SH-SY5Y (cell line): ENCODE measurements around the gene GRM5.

Experiments used
- GATA2 ChIP-seq: IDR thresholded peaks from 2 replicates; pipeline ENCODE4 v1.6.1; 2011; ENCODE audit warnings: mild to moderate bottlenecking, low read depth, low read length
- GATA3 ChIP-seq: IDR thresholded peaks from 2 replicates; pipeline ENCODE4 v1.6.1; 2011; ENCODE audit warnings: low read depth, mild to moderate bottlenecking, low read length, moderate library complexity

DNA sequence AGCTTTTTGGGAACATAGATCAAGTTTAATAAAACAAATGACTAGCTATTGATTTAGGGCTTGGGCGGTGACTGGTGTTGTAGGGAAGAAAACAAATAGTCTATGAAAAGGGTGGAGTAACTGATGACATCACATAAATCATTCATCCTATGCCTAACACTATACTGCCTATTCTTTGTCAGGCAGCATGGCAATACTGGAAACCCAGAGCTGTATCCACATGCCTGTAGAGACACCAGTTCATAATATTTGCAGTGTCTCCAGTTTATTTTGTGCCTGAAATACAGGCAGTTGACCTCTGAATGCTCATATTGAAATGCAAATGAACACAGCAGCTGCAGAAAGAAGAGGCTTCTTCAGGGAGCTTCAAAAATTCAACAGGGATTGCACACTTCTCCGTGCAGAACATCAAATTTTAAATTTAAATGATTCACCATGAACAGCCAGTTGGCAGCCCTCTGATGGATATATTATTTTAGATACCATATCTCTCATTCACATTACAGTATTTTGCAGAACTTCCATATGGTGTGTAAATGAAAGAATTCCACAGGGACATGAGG lies 445.1 kb downstream of the GRM5 start:
- TF ChIP-seq GATA2 (no peak), GATA3 (no peak)
